ENCODE measurements around the gene PKDREJ.

Gene PKDREJ

DNA sequence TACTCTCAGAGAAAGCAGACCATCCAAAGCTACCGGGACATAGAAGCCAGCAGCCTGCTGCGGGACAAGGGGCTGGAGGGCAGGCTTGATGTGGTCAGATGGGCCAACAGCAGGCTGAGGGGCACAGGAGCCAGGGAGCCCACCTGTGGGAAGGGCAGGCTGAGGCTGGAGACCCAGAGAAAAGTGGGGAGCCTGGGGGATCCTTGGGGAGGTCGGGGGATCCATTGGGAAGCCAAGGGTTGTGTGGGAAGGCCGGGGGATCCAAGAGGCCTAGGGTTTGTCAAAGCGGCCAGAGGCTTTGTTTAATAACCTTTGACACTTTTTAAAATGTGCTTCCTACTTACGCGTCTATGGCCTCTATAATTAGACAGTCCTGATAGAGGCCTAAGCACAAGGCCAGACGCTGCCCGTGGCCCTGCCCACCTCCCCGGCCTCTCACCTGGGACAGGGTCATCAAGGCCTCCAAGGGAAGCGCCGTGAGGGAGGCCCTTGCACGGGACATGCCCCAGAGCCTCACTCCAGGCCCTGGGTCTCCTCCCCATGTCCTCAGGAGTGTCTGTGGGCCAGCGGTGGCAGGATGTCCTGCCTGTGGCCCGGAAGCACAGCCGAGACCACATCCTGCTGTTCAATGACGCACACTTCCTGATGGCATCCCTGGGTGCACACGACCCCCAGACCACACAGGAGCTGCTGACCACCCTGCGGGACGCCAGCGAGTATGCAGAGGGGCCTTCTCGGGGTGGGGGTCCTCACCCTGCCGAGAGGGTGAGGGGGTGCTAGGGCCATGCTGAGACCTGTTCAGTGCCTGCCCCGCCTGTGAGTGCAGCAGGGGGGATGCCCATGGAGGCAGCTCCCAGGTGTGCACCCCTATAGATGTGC lies 25.0 kb upstream of the PKDREJ start:
- peak overlapping the region; percentile 68 for H3K4me3 ChIP-seq (ENCODE audit: low read depth, low read length)
- no peak for TF ChIP-seq CTCF (IDR thresholded peaks at IDR 0.05; ENCODE audit: borderline replicate concordance, insufficient read depth, low read depth, low read length)

- H3K4me3 ChIP-seq (ENCODE audit: low read depth, low read length), result peak overlapping the region; percentile 68
- no peak for TF ChIP-seq CTCF (IDR thresholded peaks at IDR 0.05; ENCODE audit: borderline replicate concordance, insufficient read depth, low read depth, low read length)
Observed at GRCh38 chr22:46286941-46287872, 24.1 kb upstream of the PKDREJ start.

GRCh38 chr22:46286006-46286405 lies 22.9 kb upstream of the PKDREJ start:
- no peak overlapping the region for H3K4me3 ChIP-seq (ENCODE audit: low read depth, low read length)
- TF ChIP-seq CTCF (IDR thresholded peaks at IDR 0.05; ENCODE audit: borderline replicate concordance, insufficient read depth, low read depth, low read length), result no peak

GRCh38 chr22:46281866-46282678 lies 18.9 kb upstream of the PKDREJ start:
- no peak overlapping the region for H3K4me3 ChIP-seq (ENCODE audit: low read depth, low read length)
- TF ChIP-seq CTCF (IDR thresholded peaks at IDR 0.05; ENCODE audit: borderline replicate concordance, insufficient read depth, low read depth, low read length), result no peak

DNA sequence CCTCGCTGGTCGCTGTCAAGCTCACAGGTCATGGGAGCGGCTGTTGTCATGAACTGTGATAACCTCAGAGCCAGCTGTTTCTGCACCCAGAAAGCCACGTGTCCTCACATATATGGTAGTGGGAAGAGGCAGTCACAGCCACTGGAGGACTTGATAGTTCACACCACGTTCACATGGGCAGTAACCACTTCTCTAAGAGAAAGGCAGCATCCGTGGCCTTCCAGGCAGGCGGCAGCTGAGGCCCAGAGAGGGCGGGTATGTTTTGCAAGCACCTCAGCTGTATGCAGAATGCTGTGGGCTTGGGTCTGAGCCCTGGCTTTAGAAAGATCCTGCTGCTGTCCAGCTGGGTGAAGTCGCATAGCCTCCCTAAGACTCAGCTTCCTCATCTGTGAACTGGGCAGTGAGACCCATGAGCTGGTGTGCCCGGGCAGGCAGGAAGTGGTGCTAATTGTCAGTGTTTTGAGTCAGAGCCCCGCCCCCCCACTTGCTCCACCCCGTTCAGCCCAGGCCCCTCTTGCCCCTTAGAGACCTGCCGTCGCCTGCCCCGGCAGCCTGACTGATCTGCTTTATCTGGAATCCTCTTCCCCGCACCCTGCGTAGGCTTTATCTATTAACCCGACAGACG lies 18.0 kb upstream of the PKDREJ start:
- H3K4me3 ChIP-seq (ENCODE audit: low read depth, low read length), result no peak overlapping the region
- TF ChIP-seq CTCF (IDR thresholded peaks at IDR 0.05; ENCODE audit: borderline replicate concordance, insufficient read depth, low read depth, low read length), result no peak

DNA sequence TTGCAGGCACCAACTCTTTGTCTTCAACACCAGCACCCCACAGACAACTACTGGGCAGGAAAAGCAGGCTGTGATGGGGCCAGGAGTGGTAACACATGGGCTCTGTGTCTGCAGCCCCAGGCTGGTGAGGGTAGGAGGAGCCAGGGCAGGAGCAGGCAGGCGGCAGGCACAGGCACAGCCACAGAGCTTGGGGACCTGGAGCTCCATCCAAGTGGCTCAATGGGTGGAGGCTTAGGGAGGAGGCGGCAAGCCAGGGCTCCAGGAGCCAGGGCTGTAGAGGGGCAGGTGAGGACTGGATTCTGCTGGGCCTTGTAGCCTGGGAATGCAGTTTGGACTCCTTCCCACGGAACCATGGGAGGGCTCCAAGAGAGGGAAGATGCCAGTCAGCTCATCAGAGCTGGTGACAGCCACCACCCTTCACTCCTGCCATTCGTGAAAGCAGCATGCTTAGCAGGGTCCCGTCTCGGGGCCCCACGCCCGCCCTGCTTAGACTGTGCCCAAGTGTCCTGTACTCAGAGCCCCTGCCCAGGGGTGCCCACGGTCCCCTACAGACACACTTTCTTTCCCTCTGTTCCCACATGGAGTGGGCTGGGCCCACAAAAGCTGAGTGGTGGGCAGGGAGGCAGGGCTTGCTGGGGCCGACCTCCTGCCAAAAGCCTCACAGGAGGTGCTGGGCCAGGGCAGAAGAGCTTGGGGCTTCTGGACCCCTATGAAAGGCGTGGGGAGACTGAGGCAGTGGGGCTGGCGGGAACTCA lies 17.1 kb upstream of the PKDREJ start:
- TF ChIP-seq CTCF (IDR thresholded peaks at IDR 0.05; ENCODE audit: borderline replicate concordance, insufficient read depth, low read depth, low read length), result no peak

More for the DNA sequence above, 17.1 kb upstream of the PKDREJ start:
- H3K4me3 ChIP-seq (ENCODE audit: low read depth, low read length), result no peak overlapping the region
